Measurements from ENCODE around the gene SHANK2. TPM values are rescaled to one million over a fixed set of nuclear protein-coding genes. Genes with fewer than 3 reads are reported as not detected.
A peak's percentile ranks its signal among the peaks of the same experiment; 100 is the strongest.

Gene SHANK2
- total RNA-seq, 2 donors from 2014 or later, result 22.3 to 49.6 TPM

DNA sequence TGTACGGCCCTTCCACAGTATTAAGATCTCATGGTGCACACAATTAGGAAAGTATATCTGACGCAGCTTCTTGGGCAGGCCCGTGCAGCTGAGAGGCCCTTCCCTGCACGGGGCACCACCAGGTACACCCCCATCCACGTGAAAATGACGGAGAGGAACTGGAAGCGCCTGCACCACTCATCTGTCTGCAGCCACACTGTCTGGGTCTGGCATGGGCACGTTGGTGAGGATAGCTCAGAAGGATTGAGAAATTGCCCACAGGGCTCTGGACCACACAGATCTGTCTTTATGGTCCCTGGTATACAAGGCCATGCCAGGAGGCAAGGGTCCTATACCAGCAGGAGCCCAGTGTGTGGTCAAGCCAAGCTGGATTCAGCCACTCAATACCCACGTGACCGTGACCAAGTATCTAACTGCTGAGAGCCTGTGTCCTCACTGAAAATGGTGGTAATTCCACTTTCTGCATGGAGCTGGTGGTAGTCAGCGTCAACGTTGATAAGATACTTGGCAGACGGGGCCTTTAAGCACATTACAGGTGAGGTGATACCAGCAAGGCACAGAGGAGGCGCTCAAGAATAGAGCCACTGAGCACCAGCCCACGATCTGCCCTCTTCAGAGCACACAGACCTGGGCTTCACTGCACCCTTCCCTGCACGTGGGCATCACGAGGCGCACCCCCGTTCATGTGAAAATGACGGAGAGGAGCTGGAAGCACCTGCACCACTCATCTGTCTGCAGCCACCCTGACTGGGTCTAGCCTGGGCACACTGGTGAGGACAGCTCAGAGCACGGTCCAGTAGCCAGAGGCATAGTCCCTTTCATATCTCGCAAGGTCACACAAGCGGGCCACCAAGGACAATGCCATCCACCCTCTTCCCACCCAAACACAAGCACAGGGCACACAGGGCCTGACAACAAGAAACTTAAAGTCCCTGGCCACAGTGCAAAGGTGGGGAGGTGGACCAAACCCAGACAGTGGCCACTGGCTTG, 28.4 kb downstream of the SHANK2 start:
- Mint-ChIP-seq H3K27me3 (ENCODE audit: insufficient read depth) (no peaks in the 10 kb centered on the region), H3K9me3 (peaks cover 23% of the 10 kb centered on the region), H3K27ac (no peak overlapping the region), H3K4me3 (no peak overlapping the region), H3K36me3 (ENCODE audit: low read depth) (peaks cover 38% of the 10 kb centered on the region), H3K4me1 (no peaks in the 10 kb centered on the region)
- Histone ChIP-seq H3K27me3 (ENCODE audit: control insufficient read depth, insufficient read depth, low read length, poor library complexity, severe bottlenecking) (no peaks in the 10 kb centered on the region), H3K9ac (ENCODE audit: extremely low read depth, low read length, poor library complexity, severe bottlenecking) (no peak overlapping the region), H3K4me3 (ENCODE audit: low read length) (no peak overlapping the region), H3K27ac (ENCODE audit: low read depth, low read length) (no peak overlapping the region), H3K9me3 (ENCODE audit: control insufficient read depth, low read length) (peaks cover 15% of the 10 kb centered on the region), H3K4me1 (ENCODE audit: control insufficient read depth, insufficient read depth, low read length) (no peaks in the 10 kb centered on the region), H3K36me3 (ENCODE audit: control insufficient read depth, insufficient read depth, low read length) (no peaks in the 10 kb centered on the region)
- WGBS, 2 experiments (ENCODE audit: insufficient coverage in 1 of 2, insufficient read length in 1 of 2), result 96% methylated on average over 22 to 23 of the region's 23 CpGs
- TF ChIP-seq, protein P1, sequence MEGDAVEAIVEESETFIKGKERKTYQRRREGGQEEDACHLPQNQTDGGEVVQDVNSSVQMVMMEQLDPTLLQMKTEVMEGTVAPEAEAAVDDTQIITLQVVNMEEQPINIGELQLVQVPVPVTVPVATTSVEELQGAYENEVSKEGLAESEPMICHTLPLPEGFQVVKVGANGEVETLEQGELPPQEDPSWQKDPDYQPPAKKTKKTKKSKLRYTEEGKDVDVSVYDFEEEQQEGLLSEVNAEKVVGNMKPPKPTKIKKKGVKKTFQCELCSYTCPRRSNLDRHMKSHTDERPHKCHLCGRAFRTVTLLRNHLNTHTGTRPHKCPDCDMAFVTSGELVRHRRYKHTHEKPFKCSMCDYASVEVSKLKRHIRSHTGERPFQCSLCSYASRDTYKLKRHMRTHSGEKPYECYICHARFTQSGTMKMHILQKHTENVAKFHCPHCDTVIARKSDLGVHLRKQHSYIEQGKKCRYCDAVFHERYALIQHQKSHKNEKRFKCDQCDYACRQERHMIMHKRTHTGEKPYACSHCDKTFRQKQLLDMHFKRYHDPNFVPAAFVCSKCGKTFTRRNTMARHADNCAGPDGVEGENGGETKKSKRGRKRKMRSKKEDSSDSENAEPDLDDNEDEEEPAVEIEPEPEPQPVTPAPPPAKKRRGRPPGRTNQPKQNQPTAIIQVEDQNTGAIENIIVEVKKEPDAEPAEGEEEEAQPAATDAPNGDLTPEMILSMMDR (conservative IDR thresholded peaks at IDR 0.05), result peak; percentile 51
- DNase-seq, result peak; percentile 66

GRCh38 chr11:71223081-71223405, 29.3 kb downstream of the SHANK2 start:
- Mint-ChIP-seq H3K27ac (no peak overlapping the region), H3K36me3 (ENCODE audit: low read depth) (peaks cover 36% of the 10 kb centered on the region), H3K4me1 (no peaks in the 10 kb centered on the region), H3K9me3 (peaks cover 18% of the 10 kb centered on the region), H3K27me3 (ENCODE audit: insufficient read depth) (no peaks in the 10 kb centered on the region), H3K4me3 (no peak overlapping the region)
- H3K4me1 ChIP-seq (ENCODE audit: control insufficient read depth, insufficient read depth, low read length), result no peaks in the 10 kb centered on the region
- WGBS, 2 experiments (ENCODE audit: insufficient coverage in 1 of 2, insufficient read length in 1 of 2), result 89 to 90% methylated on average over 9 to 11 of the region's 11 CpGs
- H3K36me3 ChIP-seq (ENCODE audit: control insufficient read depth, insufficient read depth, low read length), result no peaks in the 10 kb centered on the region
- no peak overlapping the region for H3K27ac ChIP-seq (ENCODE audit: low read depth, low read length)
- H3K27me3 ChIP-seq (ENCODE audit: control insufficient read depth, insufficient read depth, low read length, poor library complexity, severe bottlenecking), result no peaks in the 10 kb centered on the region
- no peak for DNase-seq
- TF ChIP-seq, protein P1 (conservative IDR thresholded peaks at IDR 0.05), result no peak
- no peak overlapping the region for H3K9ac ChIP-seq (ENCODE audit: extremely low read depth, low read length, poor library complexity, severe bottlenecking)
- peaks cover 13% of the 10 kb centered on the region for H3K9me3 ChIP-seq (ENCODE audit: control insufficient read depth, low read length)
- no peak overlapping the region for H3K4me3 ChIP-seq (ENCODE audit: low read length)

- H3K4me3 Mint-ChIP-seq, result no peak overlapping the region
- H3K27ac Mint-ChIP-seq, result no peak overlapping the region
- peaks cover 12% of the 10 kb centered on the region for H3K9me3 Mint-ChIP-seq
Measured at GRCh38 chr11:71222318-71223080, 29.9 kb downstream of the SHANK2 start.

More at GRCh38 chr11:71222318-71223080, 29.9 kb downstream of the SHANK2 start:
- Histone ChIP-seq H3K4me3 (ENCODE audit: low read length) (no peak overlapping the region), H3K9me3 (ENCODE audit: control insufficient read depth, low read length) (peaks cover 8% of the 10 kb centered on the region), H3K27ac (ENCODE audit: low read depth, low read length) (no peak overlapping the region), H3K27me3 (ENCODE audit: control insufficient read depth, insufficient read depth, low read length, poor library complexity, severe bottlenecking) (no peaks in the 10 kb centered on the region), H3K9ac (ENCODE audit: extremely low read depth, low read length, poor library complexity, severe bottlenecking) (no peak overlapping the region), H3K4me1 (ENCODE audit: control insufficient read depth, insufficient read depth, low read length) (no peaks in the 10 kb centered on the region), H3K36me3 (ENCODE audit: control insufficient read depth, insufficient read depth, low read length) (no peaks in the 10 kb centered on the region)
- H3K27me3 Mint-ChIP-seq (ENCODE audit: insufficient read depth), result no peaks in the 10 kb centered on the region
- peak; percentile 24 for DNase-seq
- TF ChIP-seq, protein P1 (conservative IDR thresholded peaks at IDR 0.05), result no peak
- H3K4me1 Mint-ChIP-seq, result no peaks in the 10 kb centered on the region
- WGBS, 2 experiments (ENCODE audit: insufficient coverage in 1 of 2, insufficient read length in 1 of 2), result 92 to 93% methylated on average over 10 to 22 of the region's 22 CpGs
- H3K36me3 Mint-ChIP-seq (ENCODE audit: low read depth), result peaks cover 31% of the 10 kb centered on the region
